GM21526 (cell line): ENCODE data around the gene RPRD1B.

ENCODE experiments used
- ATAC-seq: cut with Tn5 transposase; IDR thresholded peaks from one replicate; pipeline ENCODE4 v1.9.1; 2021; ENCODE audit warnings: moderate library complexity; ENCODE audit not compliant: unreplicated experiment, low FRiP score

Gene RPRD1B

GRCh38 chr20:38033330-38034107 lies at the start of gene RPRD1B, which contains the start of gene TTI1:
RPRD1B (plus strand) TSS chr20:38033746; CDS start chr20:38033948, 202 bp downstream.
TTI1 (minus strand) TSS chr20:38033456; CDS start chr20:38013816, 19,640 bp downstream.
- ATAC-seq = peak; percentile 65

- ATAC-seq = no peak
Observed at GRCh38 chr20:37984018-37984785, 49.3 kb upstream of the RPRD1B start.

GRCh38 chr20:37986044-37986858 lies 47.3 kb upstream of the RPRD1B start:
- ATAC-seq = no peak

- no peak for ATAC-seq
Observed at GRCh38 chr20:37986873-37987601, 46.5 kb upstream of the RPRD1B start.

- no peak for ATAC-seq
Observed at GRCh38 chr20:37987602-37988290, 45.8 kb upstream of the RPRD1B start.

GRCh38 chr20:37988306-37988954 lies 45.1 kb upstream of the RPRD1B start:
- no peak for ATAC-seq

GRCh38 chr20:37989601-37990295 lies 43.8 kb upstream of the RPRD1B start:
- ATAC-seq = no peak

GRCh38 chr20:37990571-37991151 lies 42.9 kb upstream of the RPRD1B start:
- peak; percentile 81 for ATAC-seq

GRCh38 chr20:37991157-37991866 lies 42.2 kb upstream of the RPRD1B start:
- ATAC-seq = no peak

- ATAC-seq = no peak
Observed at GRCh38 chr20:37991908-37992307, 41.6 kb upstream of the RPRD1B start.

GRCh38 chr20:37992802-37993409 lies 40.6 kb upstream of the RPRD1B start:
- ATAC-seq = no peak

- no peak for ATAC-seq
Observed at GRCh38 chr20:37994512-37994911, 39.0 kb upstream of the RPRD1B start.

GRCh38 chr20:37995856-37996605 lies 37.5 kb upstream of the RPRD1B start:
- ATAC-seq = no peak

- no peak for ATAC-seq
Observed at GRCh38 chr20:37997516-37997915, 36.0 kb upstream of the RPRD1B start.

- no peak for ATAC-seq
Observed at GRCh38 chr20:37999526-38000263, 33.9 kb upstream of the RPRD1B start.

- ATAC-seq = no peak
Observed at GRCh38 chr20:38000293-38000692, 33.3 kb upstream of the RPRD1B start.
